HUES64 (cell line): ENCODE results near the gene HMCES. TPM values are rescaled to one million over a fixed set of nuclear protein-coding genes. Genes with fewer than 3 reads are reported as not detected.

Experiments
- H3K27ac ChIP-seq: 2 replicates; pipeline ENCODE4 v1.7.0; 2013; ENCODE audit warnings: low read depth, low read length, inconsistent platforms
- H3K27me3 ChIP-seq: 2 replicates; pipeline ENCODE4 v1.6.1; 2013; ENCODE audit warnings: mild to moderate bottlenecking, low read length; ENCODE audit not compliant: insufficient read depth
- H3K36me3 ChIP-seq: 2 replicates; pipeline ENCODE4 v1.6.1; 2013; ENCODE audit warnings: mild to moderate bottlenecking, low read length; ENCODE audit not compliant: insufficient read depth
- H3K4me1 ChIP-seq: 2 replicates; pipeline ENCODE4 v1.6.1; 2013; ENCODE audit warnings: mild to moderate bottlenecking, low read length, moderate library complexity; ENCODE audit not compliant: insufficient read depth
- H3K4me3 ChIP-seq: 2 replicates; pipeline ENCODE4 v1.5.1; 2013; ENCODE audit warnings: mild to moderate bottlenecking, low read length, moderate library complexity
- H3K9ac ChIP-seq: 2 replicates; pipeline ENCODE4 v1.6.1; 2013; ENCODE audit warnings: mild to moderate bottlenecking, low read depth, low read length
- H3K9me3 ChIP-seq: 2 replicates; pipeline ENCODE4 v1.6.1; 2013; ENCODE audit warnings: low read depth, low read length; ENCODE audit not compliant: insufficient read depth
- WGBS: fragments of 150-250, 120-280 bp; methylation state at CpG from one replicate; pipeline ENCODE4 v1.1.7; 2013; ENCODE audit warnings: missing lambda C conversion rate; 5-methylcytosine and 5-hydroxymethylcytosine counted together
- polyA plus RNA-seq, 2 experiments: library from polyadenylated mRNA; stranded (reverse); fragments of 50-300 nt; gene quantifications; one replicate each; pipeline ENCODE4 v1.2.3, GENCODE V29; 2013

Gene HMCES
- 31.7 TPM for polyA plus RNA-seq (2013, experiment 1 of 2)
- 31.0 TPM for polyA plus RNA-seq (2013, experiment 2 of 2)

DNA sequence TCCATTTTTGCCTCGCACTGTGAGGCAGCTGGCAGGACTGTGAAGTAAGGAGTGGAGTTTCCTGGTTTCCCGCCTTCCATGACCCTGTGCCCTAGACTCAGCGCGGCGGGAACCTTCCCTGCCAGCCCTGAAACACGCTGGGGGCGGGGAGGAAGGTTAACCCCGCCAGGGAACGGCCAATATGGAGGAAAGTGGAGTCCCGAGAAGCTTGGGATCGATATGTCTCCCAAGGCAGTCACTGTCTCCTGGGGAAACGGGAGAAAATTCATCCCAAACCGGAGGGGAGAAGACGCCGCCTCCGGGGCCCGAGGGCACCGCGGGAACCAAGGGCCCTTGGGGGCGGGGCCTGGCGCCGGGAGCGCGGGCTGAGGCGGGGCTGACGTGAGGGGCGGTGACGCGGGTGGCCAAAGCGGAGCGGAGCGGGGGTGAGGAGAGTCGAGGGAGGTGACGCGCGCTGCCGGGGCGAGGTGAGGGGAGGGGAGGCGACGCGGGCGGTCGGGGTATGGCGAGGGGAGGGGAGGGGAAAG, at the start of gene HMCES:
HMCES (plus strand) TSS at position 432 of the 527 bp plus-strand sequence. CDS start 863 bp downstream, outside the sequence.
- Histone ChIP-seq H3K36me3 (peaks cover 39% of the 10 kb centered on the region), H3K4me1 (peaks cover 16% of the 10 kb centered on the region), H3K9ac (peak within 1 kb of the TSS; percentile 91), H3K27ac (peak within 1 kb of the TSS; percentile 95), H3K9me3 (no peaks in the 10 kb centered on the region), H3K27me3 (no peaks in the 10 kb centered on the region), H3K4me3 (peak within 1 kb of the TSS; percentile 74)
- under 1% methylated on average over 44 of the region's 44 CpGs for WGBS

DNA sequence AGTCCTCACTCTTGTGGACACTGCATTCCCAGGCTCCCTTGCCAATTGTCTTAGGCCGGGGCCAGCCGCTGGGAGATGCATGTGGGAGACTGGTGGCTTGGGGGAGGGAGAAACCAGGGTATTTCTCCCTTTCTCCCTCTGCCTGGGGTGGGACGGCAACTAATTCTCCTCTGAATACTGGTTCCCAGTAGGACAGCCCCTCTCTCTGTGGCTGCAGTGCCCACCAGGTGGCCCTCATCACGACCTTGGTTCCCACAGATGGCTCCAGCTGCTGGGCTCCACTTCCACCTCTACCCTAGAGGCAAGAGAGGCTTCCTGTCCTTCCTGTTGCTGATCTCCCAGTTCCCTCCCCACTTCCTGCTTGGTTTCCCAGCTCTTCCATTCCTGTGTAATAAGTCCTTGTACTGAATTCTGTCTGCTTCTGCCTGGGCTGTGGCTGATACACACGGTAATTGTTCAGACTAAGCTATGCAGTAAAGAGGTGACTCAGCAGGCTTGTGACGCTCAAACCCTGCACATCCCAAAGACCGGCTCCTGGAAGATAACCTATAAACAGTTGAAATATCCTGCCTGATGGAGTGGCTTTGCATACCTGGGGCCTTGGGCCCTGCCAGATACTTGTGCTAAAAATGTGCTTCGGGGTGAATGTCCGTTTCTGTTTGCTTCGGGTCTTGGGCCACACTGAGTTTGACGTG, 49.6 kb upstream of the HMCES start:
- Histone ChIP-seq H3K9ac (no peak overlapping the region; the same call in 1 of the 2 replicates), H3K9me3 (no peaks in the 10 kb centered on the region), H3K4me1 (peaks cover 12% of the 10 kb centered on the region), H3K27ac (peak overlapping the region; percentile 90), H3K36me3 (no peaks in the 10 kb centered on the region), H3K4me3 (no peak overlapping the region), H3K27me3 (no peaks in the 10 kb centered on the region)
- 72% methylated on average over 11 of the region's 11 CpGs for WGBS

GRCh38 chr3:129230311-129231019, 48.2 kb upstream of the HMCES start:
- no peak overlapping the region for H3K27ac ChIP-seq
- no peak overlapping the region for H3K4me3 ChIP-seq

DNA sequence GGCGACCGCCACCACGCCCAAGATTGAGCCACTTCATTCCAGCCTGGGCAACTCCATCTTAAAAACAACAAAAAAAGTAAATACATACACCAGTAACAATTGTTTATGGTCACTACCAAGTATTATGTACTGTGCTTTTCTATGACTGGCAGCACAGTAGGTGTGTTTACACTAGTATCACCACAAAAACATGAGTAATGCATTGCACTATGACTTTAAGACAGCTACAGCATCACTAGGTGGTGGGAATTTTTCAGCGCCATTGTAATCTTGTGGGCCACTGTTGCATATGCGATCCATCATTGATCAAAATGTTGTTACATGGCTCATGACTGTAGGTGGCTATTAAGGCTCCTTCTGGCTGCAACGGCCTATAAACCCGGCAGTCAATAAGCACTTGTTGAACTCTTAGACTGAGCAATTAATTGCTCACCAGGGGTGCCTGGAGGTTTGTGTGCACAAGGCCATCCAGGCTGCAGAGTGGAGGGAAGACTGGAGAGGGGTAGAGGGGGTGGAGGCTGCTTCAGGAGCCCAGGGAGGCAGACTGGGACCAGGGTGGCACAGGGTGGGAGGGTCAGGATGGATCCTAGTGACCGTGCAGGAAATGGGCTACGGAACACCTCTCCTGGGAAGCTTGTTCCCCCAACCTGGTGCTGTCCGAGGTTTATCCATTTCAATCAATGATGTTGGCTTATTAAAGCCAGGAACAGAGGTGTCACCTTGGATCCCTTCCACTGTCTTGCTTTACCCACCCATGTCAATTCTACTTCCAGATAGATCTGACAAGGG, 47.1 kb upstream of the HMCES start:
- WGBS: 88% methylated on average over 10 of the region's 10 CpGs
- H3K4me1 ChIP-seq: peaks cover 12% of the 10 kb centered on the region
- H3K27me3 ChIP-seq: no peaks in the 10 kb centered on the region
- H3K27ac ChIP-seq: no peak overlapping the region
- H3K9ac ChIP-seq: no peak overlapping the region
- H3K36me3 ChIP-seq: no peaks in the 10 kb centered on the region
- no peak overlapping the region for H3K4me3 ChIP-seq
- H3K9me3 ChIP-seq: no peaks in the 10 kb centered on the region

More at GRCh38 chr3:129230311-129231019, 48.2 kb upstream of the HMCES start:
- no peaks in the 10 kb centered on the region for H3K36me3 ChIP-seq
- H3K4me1 ChIP-seq: peaks cover 12% of the 10 kb centered on the region
- no peak overlapping the region for H3K9ac ChIP-seq
- 88% methylated on average over 6 of the region's 7 CpGs for WGBS
- no peaks in the 10 kb centered on the region for H3K9me3 ChIP-seq
- no peaks in the 10 kb centered on the region for H3K27me3 ChIP-seq

- WGBS: 88% methylated on average over 4 of the region's 4 CpGs
- H3K9me3 ChIP-seq: no peaks in the 10 kb centered on the region
- no peak overlapping the region for H3K9ac ChIP-seq
- H3K36me3 ChIP-seq: no peaks in the 10 kb centered on the region
- H3K27ac ChIP-seq: no peak overlapping the region
- H3K4me3 ChIP-seq: no peak overlapping the region
- peaks cover 10% of the 10 kb centered on the region for H3K4me1 ChIP-seq
- no peaks in the 10 kb centered on the region for H3K27me3 ChIP-seq
These were observed 45.1 kb upstream of the HMCES start for GRCh38 chr3:129233538-129233937.

DNA sequence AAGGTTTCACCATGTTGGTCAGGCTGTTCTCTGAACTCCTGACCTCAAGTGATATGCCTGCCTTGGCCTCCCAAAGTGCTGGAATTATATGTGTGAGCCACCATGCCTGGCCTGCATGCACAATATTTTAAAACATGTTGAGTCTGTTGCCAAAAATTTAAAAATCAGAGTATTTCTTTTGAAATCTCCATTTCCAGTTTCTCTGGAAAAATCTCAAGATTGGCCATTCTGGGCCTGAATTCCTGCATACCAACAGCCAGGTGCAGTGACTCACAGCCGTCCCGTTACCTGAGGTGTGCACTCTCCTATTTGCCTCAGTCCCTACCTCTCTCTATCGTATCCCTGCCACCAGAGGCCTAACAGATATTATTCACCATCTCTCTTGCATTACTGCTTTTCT, 44.2 kb upstream of the HMCES start:
- H3K4me1 ChIP-seq: peaks cover 1% of the 10 kb centered on the region; the same call in 1 of the 2 replicates
- H3K27ac ChIP-seq: no peak overlapping the region
- 87% methylated on average over 3 of the region's 3 CpGs for WGBS

DNA sequence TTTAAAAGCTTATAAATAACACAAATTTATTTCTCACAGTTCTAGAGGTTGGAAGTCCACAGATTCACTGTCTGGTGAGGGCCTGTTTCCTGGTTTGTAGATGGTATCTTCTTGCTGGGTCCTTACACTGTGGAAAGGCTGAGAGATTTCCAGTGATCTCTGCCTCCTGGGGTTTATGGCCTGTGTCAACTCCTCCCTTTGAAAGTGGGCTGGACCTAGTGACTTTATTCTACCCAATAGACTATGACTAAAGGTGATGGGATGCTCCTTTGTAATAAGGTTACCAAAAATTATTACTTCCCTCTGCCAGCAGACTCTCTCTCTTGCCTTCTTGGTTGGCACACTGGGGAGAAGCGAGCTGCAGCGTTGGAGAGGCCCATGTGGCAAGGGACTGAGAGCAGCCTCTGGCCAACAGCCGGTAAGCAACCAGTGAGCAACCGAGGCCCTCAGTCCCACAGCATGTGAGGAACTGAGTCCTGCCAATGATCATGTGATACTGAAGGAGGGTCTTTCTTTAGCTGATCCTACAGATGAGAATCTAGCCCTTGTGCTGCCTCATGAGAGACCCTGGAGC, 43.2 kb upstream of the HMCES start:
- Histone ChIP-seq H3K9ac (no peak overlapping the region), H3K4me3 (no peak overlapping the region), H3K27ac (no peak overlapping the region), H3K9me3 (no peaks in the 10 kb centered on the region), H3K36me3 (no peaks in the 10 kb centered on the region), H3K27me3 (no peaks in the 10 kb centered on the region), H3K4me1 (peaks cover 9% of the 10 kb centered on the region; the same call in 1 of the 2 replicates)
- WGBS: 93% methylated on average over 4 of the region's 4 CpGs

More for the DNA sequence above, 44.2 kb upstream of the HMCES start:
- no peaks in the 10 kb centered on the region for H3K36me3 ChIP-seq
- H3K4me3 ChIP-seq: no peak overlapping the region
- no peak overlapping the region for H3K9ac ChIP-seq
- H3K27me3 ChIP-seq: no peaks in the 10 kb centered on the region
- no peaks in the 10 kb centered on the region for H3K9me3 ChIP-seq

DNA sequence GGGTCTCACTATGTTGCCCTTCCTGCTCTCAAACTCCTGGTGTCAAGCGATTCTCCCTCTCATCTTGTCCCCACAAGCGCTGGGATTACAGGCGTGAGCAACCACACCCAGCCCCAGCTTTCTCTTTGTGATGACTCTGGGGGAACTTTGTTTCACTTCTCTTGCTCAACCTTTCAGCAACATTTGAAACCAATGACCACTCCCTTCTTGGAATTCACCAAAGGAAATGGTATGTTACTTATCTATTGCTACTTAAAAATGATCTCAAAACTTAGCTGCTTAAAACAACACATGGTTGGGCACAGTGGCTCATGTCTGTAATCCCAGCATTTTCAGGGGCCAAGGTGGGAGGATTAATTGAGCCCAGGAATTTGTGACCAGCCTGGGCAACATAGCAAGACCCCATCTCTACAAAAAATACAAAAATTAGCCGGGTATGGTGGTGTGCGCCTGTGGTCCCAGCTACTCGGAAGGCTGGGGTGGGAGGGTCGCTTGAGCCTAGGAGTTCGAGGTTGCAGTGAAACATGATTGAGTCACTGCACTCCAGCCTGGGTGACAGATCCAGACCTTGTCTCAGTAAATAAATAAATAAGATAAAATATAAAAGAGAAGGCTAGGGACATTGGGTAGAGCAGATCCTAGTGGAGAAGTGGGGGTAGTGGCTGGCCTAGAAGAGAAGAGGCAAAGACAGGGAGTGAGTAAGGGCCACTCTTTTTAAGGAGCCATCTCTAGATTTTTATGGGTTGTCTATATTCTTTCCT, 39.5 kb upstream of the HMCES start:
- no peak overlapping the region for H3K27ac ChIP-seq
- H3K27me3 ChIP-seq: no peaks in the 10 kb centered on the region
- no peak overlapping the region for H3K4me3 ChIP-seq
- H3K36me3 ChIP-seq: no peaks in the 10 kb centered on the region
- H3K9ac ChIP-seq: no peak overlapping the region
- peaks cover 9% of the 10 kb centered on the region; the same call in 1 of the 2 replicates for H3K4me1 ChIP-seq
- 0 out of 2 replicates have a peak, but pooled peaks cover 2% of the 10 kb centered on the region for H3K9me3 ChIP-seq
- 95% methylated on average over 8 of the region's 8 CpGs for WGBS

GRCh38 chr3:129239991-129240390, 38.7 kb upstream of the HMCES start:
- peaks cover 9% of the 10 kb centered on the region; the same call in 1 of the 2 replicates for H3K4me1 ChIP-seq
- no peaks in the 10 kb centered on the region for H3K36me3 ChIP-seq
- H3K9me3 ChIP-seq: 0 out of 2 replicates have a peak, but pooled peaks cover 2% of the 10 kb centered on the region
- H3K4me3 ChIP-seq: no peak overlapping the region
- H3K27me3 ChIP-seq: no peaks in the 10 kb centered on the region
- WGBS: 67% methylated on average over 6 of the region's 6 CpGs
- H3K27ac ChIP-seq: no peak overlapping the region
- no peak overlapping the region for H3K9ac ChIP-seq

DNA sequence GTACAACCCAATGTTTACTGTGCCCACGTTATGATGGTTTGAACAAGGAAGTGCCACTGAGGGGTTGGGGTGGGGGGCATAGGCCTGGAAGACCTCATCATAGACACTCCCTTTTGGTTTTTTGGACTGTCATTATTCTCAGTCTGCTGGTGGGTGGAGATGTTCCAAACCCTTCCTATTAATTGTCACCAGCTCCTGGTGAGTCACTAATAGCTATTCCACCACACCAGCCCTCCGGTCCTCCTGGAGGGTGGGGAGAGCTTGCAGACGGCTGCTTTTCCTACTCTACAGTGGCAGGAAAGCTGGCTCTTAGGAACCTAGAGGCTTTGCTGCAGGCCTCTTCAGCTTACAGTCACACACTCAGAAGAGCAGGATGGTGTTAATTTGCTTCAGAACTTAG, 38.2 kb upstream of the HMCES start:
- no peaks in the 10 kb centered on the region for H3K27me3 ChIP-seq
- H3K4me3 ChIP-seq: no peak overlapping the region
- 78% methylated on average over 3 of the region's 3 CpGs for WGBS
- H3K36me3 ChIP-seq: no peaks in the 10 kb centered on the region
- no peak overlapping the region for H3K27ac ChIP-seq
- no peak overlapping the region for H3K9ac ChIP-seq
- peaks cover 9% of the 10 kb centered on the region; the same call in 1 of the 2 replicates for H3K4me1 ChIP-seq
- 0 out of 2 replicates have a peak, but pooled peaks cover 2% of the 10 kb centered on the region for H3K9me3 ChIP-seq
